ENCODE data around the gene NFIX.

NFIX gene

DNA sequence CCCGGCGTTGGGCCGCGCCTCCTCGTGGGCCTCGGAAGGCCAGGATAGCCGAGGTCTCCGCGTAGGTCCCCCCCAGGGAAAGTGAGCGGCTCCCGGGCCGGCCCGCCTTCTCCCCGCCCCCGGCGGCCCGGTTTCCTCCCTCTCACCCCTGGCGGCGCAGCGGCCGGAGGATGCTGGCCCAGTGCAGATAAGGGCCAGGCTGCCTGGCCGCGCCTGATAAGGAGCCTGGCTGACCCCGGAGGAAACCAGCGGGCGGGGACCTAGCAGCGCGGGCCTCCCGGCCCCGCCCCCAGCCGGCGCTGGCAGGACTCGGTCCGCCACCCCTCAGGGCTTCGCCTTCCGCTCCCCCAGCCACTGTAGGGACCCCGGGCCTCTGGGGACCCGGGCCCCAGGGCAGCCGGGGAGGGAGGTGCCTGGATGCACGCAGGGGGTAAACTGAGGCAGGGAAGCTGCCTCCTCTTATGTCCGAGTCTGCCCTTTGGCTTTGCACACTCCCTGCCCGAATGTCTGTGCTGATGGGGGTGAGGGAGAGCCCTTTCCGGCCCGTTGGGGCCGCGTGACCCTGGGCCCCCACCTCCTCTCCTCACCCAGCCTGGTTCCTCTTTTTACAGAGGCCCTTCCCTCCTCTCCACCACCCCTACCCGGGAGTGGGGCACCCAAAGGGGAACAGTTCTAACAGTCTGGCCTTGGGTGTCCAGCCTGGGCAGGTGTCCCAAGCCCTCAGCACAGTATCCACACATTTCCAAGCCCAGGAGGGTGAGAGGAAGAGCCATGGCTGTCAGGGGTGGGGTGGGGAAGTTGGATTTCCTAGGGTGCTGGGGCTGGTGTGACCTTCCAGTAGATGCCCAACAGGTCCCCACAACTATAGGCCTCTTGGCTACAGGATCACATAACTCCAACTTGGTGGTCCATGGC is 107.6 kb downstream of the NFIX start, which contains the start of gene LYL1:
TSS of gene LYL1 (minus strand) at position 193 of the 915 bp plus-strand sequence. CDS start 1,687 bp downstream, outside the sequence.
- no peak for DNase-seq (ENCODE audit: low spot score)

DNA sequence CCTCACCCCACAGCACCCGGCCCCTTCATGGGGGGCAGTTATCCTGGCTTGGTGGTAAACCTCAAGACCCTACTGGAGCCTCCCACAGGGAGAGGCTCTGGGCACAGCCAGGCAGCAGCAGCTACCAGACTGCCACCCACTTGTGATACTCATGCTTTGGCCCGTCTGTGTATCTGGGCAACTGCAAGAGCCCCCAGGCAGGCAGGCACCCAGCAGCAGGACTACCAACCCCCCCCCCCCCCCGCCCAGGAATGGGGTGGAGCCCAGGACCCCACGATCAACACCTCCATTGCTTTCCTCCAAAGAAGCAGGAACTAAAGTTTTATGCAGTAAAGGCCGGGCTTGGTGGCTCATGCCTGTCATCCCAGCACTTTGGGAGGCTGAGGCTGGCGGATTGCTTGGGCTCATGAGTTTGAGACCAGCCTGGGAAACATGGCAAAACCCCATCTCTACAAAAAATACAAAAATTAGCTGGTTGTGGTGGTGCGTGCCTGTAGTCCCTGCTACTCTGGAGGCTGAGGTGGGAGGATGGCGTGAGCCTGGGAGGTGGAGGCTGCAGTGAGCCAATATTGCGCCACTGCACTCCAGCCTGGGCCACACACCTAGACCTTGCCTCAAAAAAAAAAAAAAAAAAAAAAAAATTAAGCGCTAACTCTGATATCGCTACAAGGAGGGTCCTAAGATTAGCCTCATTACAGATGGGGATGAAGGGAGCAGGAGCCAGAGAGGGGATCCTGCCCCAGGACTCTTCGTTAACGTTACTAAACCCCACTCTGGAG is 108.5 kb downstream of the NFIX start:
- DNase-seq (ENCODE audit: low spot score), result no peak

DNA sequence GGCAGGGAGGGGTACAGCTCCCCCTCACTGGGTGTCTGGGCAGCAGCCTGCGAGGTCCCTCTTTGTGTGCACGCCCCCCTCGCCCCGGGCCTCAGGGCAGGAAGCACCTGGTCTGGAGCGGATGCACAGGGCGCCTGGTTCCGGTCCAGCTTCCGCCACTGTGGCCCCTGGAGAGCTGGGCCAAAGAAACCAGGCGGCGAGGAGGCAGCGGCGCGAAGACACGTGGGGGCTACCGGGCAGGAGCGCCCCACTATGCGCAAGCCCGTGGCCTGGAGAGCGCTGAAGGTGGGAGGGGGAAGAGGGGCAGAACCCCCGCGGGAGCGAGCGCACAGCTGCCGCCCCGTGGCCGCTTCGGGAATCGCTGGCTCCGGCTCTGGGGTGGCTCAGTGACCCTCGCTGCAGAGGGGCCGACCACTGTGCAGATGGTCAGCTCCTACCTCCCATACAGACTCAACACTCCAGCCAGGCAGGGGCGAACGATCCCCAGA is 109.1 kb downstream of the NFIX start:
- peak; percentile 45 for DNase-seq (ENCODE audit: low spot score)

DNA sequence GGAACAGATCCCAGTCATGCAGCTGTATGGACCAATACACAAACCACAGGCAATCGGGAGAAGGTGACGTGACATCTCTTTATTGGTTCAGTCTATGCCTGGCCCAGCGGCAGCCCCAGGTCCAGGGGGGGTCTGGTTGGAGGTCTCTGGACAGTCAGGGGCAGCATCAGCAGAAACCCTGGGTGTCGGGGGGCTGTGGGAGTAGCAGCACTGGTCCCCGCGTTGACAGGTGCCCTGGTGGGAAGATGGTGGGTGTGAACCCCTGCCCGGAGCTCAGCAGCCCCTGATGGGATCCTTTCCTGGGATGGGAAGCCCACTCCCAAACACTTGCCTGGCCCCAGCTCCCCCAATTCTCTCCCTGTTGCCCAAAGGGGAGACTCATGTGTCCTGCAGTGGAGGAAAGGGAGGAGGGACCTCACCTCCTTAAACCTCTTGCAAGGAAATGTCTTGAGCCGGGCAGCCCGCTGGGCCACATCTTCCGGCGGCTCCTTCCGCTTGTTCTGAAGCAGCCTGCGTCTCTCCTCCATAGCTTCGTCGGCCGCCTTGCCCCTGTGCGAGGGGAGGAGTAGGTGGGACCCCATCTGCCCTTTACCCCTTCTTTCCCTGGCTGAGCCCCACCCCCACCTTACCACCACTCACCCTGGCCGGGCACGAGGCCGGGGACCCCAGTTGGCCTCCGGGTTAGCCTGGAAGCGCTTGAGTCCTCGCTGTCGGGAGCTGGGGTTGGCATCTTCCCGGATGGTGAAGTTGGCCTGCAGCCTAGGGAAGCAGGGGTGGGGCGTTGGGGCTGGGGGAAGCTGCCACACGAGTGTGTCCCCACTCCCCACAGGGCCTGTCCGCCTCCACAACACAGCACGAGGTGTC is 109.8 kb downstream of the NFIX start:
- no peak for DNase-seq (ENCODE audit: low spot score)

DNA sequence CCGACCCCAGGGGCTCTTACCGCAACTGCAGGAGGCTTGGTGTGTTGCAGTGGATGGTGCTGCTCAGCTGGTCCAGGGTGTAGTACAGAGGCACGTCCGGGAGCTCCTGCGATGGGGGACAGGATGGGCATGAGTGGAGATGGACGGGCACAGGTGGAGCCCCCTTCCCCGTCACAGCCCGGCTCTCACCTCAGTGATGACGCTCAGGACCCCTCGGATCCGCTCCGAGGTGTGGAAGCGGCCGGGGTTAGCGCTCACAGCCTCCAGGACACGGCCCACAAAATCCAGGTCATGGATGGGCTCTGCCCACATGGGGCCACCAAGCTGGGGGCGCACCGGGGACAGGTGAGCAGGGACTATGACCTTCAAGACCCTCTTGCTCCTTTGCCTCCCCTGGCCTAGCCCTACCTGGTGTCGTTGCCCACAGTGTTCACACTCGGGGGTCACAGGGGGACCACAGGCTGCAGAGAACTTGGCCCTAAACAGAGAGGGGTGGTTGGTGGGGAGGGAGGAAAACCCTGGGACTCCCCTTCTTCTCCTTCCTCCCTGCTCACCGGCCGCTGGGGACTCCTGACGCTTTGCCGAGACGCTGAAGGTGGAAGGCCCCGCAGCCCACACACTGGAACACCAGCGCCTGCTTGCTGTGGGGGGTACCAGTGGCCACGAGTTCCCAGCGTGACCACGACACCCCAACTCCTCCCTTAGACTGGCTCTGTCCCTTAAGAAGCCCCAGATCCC is 114.3 kb downstream of the NFIX start:
- no peak for DNase-seq (ENCODE audit: low spot score)

DNA sequence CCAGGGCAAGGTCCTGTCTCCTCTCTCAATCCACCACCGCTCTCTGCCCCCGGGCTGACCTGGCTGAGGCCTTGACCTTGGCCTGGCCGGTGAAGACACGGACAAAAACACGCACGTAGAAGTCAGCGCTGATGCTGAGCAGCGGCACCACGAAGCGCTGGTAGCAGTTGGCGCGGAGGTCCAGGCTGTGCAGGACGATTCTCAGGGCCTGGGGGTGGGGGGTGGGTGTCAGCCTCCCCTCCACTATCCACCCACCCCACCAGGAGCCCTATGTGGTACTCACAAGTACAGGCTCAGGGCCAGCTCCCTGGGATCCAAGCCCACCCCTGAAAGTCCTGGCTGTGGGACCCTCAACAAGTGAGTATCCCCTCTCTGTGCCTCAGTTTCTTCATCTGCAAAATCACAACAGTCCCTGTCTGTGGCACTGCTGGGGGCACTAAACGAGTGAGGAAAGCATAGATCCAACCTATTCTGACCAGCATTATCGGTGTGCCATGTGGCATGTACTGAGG is 114.9 kb downstream of the NFIX start:
- no peak for DNase-seq (ENCODE audit: low spot score)

DNA sequence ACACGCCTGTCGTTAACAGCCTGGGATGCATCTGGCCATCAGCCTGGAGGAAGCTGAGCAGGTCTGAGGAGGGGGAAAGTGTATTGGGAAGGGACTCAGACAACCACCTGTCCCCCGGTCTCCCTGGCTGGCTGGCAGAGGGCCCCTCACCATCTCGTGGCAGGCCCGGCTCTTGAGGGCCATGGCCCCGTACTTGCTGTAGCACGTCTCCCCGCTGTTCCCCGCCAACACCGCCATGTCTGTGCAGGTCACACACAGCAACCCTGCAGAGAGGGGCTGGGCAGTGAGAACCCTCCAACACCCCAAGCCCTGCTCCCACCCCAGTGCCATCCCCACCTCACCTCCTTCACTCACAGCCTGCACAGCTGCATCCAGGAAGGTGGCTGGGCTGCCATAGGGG is 117.3 kb downstream of the NFIX start:
- no peak for DNase-seq (ENCODE audit: low spot score)

DNA sequence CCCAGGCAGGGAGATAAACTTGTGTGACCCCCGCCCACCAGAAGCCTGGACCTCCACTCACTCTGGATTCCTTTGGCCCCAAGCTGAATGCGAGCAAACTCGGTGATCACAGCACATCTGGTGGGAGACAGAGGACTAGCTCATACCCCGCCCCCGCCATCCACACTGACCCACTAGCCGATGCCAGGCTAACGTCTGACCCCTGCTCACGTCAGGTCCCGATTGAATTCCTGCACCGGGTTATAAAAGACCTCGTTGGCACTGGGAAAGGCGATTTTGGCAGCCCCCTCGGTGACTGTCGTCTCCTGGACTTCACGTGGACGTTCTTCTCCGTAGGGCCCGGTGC is 120.6 kb downstream of the NFIX start:
- no peak for DNase-seq (ENCODE audit: low spot score)

DNA sequence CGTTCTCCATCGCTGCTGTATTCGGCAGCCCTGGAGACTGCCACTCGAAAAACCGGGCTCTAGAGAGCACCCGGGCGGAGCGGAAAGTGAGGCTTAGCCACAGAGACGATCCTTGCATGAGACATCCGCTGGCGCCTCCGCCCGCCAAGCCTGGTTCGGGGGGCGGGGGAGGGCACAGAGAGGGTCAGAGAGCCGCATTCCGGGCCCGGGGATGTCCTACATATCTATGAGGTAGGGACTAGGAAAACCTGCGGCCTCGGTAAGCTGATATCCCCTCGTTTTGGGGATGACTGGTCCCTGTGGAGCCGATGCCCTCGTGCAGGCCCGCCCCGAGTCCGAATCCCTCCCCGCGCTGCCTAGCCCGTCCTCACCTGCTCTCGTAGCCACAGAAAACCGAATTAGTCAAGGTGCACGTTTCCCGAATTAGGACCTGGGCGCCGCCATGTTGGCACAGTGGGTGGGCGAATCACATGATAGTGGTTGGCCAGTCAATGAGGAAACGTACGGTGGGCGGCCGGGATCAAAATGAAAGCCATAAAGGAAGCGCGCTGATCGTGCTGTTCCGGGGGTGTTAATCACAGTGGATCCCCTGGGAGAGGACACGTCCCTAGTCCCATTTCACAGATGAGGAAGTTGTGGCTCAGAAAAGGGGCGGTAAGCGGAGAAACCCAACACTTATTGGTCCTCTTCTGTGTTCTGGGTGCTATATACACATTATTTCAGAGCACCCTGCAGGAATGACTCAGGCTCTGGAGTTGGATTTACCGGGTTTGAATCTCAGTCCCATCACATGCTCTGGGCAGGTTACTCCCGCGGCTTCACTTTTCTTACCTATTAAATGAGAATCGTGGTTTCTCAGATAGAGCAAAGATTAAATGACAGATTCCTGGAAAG is 121.3 kb downstream of the NFIX start, which contains the start of gene TRMT1:
TSS of gene TRMT1 (minus strand) at position 459 of the 894 bp plus-strand sequence. CDS start at position 118, 341 bp downstream.
- DNase-seq (ENCODE audit: low spot score), result peak; percentile 93

DNA sequence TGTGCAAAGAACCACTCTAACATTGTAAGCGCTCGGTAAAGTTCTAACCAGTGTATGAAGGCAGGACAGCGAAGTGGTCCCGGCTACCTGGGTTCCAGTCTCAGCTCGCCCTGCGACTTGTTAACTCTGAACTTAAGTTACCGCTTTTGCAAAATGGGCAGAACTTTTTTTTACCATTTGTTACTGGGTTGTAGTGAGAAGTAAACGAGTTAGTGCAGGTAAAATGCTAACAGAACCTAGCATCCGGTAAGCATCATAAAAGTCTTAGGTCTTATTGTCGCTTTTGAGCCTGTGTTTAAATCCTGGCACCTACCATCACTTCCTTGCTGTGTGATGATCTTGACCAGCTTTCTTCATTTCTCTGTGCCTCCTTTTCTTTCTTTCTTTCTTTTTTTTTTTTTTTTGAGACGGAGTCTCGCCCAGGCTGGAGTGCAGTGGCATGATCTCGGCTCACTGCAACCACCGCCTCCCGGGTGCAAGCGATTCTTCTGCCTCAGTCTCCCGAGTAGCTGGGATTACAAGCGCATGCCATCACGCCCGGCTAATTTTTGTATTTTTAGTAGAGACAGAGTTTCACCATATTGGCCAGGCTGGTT is 122.0 kb downstream of the NFIX start:
- DNase-seq (ENCODE audit: low spot score), result peak; percentile 29

DNA sequence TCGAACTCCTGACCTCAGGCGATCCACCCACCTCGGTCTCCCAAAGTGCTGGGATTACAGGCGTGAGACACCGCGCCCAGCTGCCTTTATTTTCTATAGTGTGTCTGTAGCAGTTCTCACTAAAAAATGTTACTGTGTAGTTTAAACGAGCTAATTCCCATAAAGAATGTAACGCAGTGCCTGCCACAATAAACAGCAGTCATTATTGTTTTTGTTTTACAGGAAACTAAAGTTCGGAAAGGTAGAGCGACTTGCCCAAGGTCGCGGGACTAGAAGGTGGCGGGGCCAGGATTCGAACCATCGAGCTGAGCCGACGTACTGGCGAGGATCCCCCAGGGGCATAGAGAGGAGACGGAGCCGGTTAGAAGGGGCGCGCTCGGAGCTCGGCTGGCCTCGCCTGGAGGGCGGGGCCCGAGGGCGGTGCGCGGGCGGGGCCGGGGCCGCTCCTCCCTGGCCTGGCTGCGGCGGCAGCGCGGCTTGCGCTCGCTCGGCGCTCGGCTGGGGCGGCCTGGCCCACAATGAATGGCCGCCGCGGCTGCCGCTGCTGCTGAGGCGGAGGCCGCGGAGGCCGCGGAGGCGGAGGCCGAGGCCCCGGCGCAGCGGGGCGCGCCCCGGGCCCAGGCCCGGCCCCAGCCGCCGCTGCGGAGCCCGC is 122.6 kb downstream of the NFIX start, which contains the start of gene NACC1:
TSS of gene NACC1 (plus strand) at position 493 of the 652 bp plus-strand sequence. CDS start 16,944 bp downstream, outside the sequence.
- peak; percentile 88 for DNase-seq (ENCODE audit: low spot score)

DNA sequence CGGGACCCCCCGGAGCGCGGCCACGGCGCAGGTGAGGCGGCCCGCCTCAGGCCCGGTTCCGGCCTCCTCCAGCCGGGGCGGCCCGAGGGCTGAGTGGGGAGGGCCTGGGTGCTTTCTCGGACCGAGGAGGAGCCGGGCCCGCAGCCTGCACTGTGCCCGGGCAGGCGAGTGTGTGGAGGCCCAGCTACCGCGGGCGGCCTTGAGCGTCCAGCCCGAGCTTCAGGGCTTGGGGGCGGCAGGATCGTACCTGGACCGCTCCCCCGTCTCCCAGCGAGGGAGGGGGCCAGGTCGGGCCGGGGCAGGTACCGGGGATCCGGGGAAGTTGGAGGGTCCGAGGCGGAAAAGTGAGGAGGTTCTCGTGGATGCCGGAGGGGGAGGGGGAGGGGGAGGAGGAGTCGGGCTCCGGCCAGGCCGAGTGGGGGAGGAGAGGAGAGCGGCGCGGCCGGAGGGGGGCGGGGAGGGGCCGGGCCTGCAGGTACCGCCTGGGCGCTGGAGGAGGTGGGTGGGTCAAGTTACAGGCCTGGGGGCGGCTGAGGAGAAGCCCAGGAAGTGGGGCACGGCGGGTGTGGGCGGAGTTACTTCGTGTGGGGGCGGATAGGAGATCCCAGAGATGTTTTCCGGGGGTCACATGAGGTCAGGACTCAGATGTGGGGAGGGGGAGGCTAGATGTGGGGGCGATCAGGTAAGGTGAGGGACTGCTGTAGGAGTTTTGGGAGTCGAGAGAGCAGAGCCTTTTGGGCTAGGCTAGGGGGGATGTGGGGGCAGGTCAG is 123.3 kb downstream of the NFIX start:
- DNase-seq (ENCODE audit: low spot score), result peak; percentile 37

DNA sequence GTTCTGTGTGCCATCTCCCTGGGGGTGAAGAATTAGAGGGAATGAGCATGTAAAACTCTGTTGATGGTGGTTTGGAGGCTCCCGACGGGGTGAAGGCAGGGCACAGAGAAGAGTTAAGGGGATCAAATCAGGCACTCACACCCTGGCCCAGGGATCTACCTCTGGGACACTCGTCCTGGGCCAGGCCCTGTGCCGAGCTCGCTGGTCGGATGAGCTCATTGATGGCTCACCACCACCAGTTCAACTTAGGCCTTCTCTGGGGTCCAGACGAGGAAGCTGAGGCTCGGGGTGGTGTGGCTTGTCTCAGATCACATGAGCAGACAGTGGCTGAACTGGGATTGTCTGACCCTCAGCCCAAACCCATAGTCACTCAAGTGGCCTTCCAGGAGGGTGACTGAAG is 124.4 kb downstream of the NFIX start:
- DNase-seq (ENCODE audit: low spot score), result no peak

DNA sequence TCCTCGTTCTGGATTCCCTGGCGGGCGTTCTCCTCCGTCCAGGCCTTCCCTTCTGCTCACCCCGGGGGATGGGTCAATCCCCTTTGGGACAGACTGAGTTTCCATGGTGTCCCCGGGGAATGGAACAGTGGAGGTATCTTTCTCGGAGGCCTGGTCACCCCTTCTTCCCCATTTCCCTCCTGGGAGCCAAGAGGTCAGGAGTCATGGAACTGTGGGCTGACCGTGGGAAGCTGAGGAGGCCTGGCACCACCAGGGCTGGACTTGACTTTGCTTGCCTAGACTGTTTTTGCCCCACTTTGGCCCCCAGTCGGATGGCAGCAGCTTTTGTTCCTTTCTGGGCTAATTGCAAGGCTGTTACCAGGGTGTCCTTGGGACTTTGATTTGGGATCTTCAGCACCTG is 124.8 kb downstream of the NFIX start:
- DNase-seq (ENCODE audit: low spot score), result no peak

DNA sequence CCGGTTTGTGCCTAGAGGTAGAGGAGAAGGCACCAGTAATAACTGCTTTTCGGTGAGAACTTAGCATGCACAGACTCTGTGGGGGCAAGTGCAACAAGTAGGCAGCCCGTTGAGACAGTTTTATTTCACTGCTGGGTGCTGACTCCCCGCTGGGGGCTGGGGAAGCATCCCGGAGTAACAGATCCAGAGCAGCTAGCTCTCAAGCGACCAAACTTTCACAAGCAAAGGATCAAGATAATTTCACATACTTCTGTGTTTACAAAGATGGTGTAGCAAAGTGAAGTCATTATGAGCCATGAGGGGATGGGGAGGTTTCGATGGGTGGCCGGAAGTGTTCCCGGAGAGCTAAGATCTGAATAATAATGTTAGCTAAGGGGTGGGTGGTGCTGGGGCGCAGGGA is 125.5 kb downstream of the NFIX start:
- DNase-seq (ENCODE audit: low spot score), result no peak

DNA sequence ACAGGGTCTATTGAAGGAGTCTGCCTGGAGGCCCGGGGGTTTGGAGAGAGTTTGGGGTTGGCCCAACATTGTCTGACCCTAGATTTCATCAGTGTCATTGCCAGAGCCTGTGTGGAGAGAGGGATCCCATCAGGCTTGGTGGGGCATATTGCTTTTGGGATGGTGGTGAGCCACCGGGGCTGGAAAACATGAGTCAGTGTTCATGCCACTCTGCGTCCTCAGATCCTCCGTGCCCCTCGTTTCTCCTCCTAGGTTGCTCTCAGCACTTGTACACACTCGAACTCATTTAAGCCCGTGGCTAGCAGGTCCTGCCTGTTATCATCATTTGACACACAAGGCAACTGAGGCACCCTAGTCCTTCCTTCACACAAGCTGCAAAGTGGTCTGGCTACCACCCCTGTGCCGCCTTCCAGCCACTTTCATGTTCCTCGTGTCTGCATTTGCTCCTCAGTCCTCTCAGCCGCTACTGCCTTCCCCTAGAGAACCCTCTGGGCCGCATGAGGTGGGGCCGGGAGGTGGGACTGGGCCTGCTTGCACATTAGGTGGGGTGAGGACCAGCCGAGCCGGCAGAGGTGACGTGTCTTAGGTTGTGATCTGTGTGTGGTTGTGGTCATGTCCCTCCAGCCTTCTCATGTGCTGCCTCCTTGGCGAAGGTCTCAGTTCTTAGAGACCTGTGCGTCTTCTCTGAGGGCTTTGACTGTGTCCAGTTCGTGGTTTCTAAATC is 126.4 kb downstream of the NFIX start:
- DNase-seq (ENCODE audit: low spot score), result no peak

DNA sequence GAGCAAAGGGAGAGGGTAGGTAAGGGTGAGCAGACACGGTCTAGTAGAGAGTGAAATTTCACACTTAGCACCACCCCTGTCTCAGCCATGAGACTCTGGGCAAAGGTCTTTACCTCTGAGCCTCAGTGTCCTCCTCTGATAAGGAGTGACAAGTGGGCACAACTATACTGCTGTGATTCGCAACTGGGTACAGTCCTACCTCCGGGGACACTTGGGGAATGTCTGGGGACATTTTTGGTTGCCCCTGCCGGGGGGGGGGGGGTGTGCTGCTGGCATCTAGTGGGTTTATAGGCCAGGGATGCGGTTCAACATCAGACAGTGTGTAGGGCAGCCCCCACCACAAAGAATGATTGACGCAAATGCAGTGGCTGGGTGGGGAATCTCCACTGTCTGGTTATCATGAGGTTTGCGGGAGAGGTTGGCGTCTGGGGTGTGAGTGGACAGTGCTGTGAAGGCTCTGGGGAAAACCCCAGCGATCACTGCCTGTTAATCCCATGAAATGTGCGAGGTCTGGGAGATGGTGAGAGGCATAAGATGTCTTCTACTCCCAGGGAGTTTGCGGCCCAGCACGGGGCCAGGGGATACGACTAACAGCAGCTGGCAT is 127.1 kb downstream of the NFIX start:
- no peak for DNase-seq (ENCODE audit: low spot score)

Measured in cerebellar cortex (tissue), 1 donor.